Measurements from ENCODE around the gene DAB1.

DAB1 gene

GRCh38 chr1:57423656-57424211, at the start of gene DAB1:
Gene DAB1 (minus strand): TSS chr1:57424060. CDS start chr1:57291030, 133,030 bp downstream.
- no peak for DNase-seq

- DNase-seq: no peak
These were observed 49.6 kb upstream of the DAB1 start for GRCh38 chr1:57473448-57473847.

GRCh38 chr1:57471995-57472394, 48.1 kb upstream of the DAB1 start:
- no peak for DNase-seq

- no peak for DNase-seq
These were observed 46.2 kb upstream of the DAB1 start for GRCh38 chr1:57470036-57470435.

GRCh38 chr1:57468641-57469523, 45.0 kb upstream of the DAB1 start:
- DNase-seq: no peak

- DNase-seq: no peak
These were observed 44.0 kb upstream of the DAB1 start for GRCh38 chr1:57467830-57468229.

- DNase-seq: no peak
These were observed 40.9 kb upstream of the DAB1 start for GRCh38 chr1:57464756-57465155.

GRCh38 chr1:57463343-57463742, 39.5 kb upstream of the DAB1 start:
- no peak for DNase-seq

- no peak for DNase-seq
These were observed 37.5 kb upstream of the DAB1 start for GRCh38 chr1:57461405-57461804.

GRCh38 chr1:57451516-57451915, 27.7 kb upstream of the DAB1 start:
- DNase-seq: no peak

GRCh38 chr1:57450981-57451380, 27.1 kb upstream of the DAB1 start:
- DNase-seq: no peak

GRCh38 chr1:57447551-57447950, 23.7 kb upstream of the DAB1 start:
- DNase-seq: no peak

GRCh38 chr1:57443004-57443403, 19.1 kb upstream of the DAB1 start:
- DNase-seq: no peak

- DNase-seq: no peak
These were observed 16.2 kb upstream of the DAB1 start for GRCh38 chr1:57440096-57440495.

- DNase-seq: no peak
These were observed 7.5 kb upstream of the DAB1 start for GRCh38 chr1:57431400-57431799.

GRCh38 chr1:57424231-57425027, 569 bp upstream of the DAB1 start:
- DNase-seq: no peak

- no peak for DNase-seq
These were observed 665 bp downstream of the DAB1 start for GRCh38 chr1:57423135-57423655.

- DNase-seq: no peak
These were observed 1.4 kb downstream of the DAB1 start for GRCh38 chr1:57422271-57423134.

- no peak for DNase-seq
These were observed 2.1 kb downstream of the DAB1 start for GRCh38 chr1:57421806-57422205.

GRCh38 chr1:57420981-57421785, 2.7 kb downstream of the DAB1 start:
- DNase-seq: no peak

GRCh38 chr1:57418971-57419370, 4.9 kb downstream of the DAB1 start:
- no peak for DNase-seq

GRCh38 chr1:57411262-57411661, 12.6 kb downstream of the DAB1 start:
- DNase-seq: no peak
